H9 (cell line): ENCODE measurements around the gene SREBF2. TPM values are rescaled to one million over a fixed set of nuclear protein-coding genes. Genes with fewer than 3 reads are reported as not detected.
A peak's percentile ranks its signal among the peaks of the same experiment; 100 is the strongest.

Experiments used
- DNase-seq: peaks from one replicate; pipeline ENCODE4 v3.0.0-alpha.2; 2017
- H2AFZ ChIP-seq: one replicate; pipeline ENCODE4 v1.6.1; 2013; ENCODE audit warnings: mild to moderate bottlenecking, low read length, control low read depth, moderate library complexity
- H2AK5ac ChIP-seq: 2 replicates; pipeline ENCODE4 v1.6.1; 2013; ENCODE audit warnings: low read length, control low read depth, mixed read lengths; ENCODE audit not compliant: insufficient read length
- H2BK120ac ChIP-seq: one replicate; pipeline ENCODE4 v1.6.1; 2013; ENCODE audit warnings: low read depth, mild to moderate bottlenecking, low read length, control low read depth, inconsistent platforms; ENCODE audit not compliant: poor library complexity, severe bottlenecking
- H2BK12ac ChIP-seq: 2 replicates; pipeline ENCODE4 v1.6.1; 2013; ENCODE audit warnings: low read length, control low read depth, mixed read lengths, low read depth; ENCODE audit not compliant: insufficient read length
- H2BK15ac ChIP-seq: 2 replicates; pipeline ENCODE4 v1.6.1; 2013; ENCODE audit warnings: low read depth, low read length, control low read depth
- H2BK20ac ChIP-seq: one replicate; pipeline ENCODE4 v1.6.1; 2013; ENCODE audit warnings: low read depth, mild to moderate bottlenecking, low read length, control low read depth, inconsistent platforms; ENCODE audit not compliant: poor library complexity, severe bottlenecking
- H2BK5ac ChIP-seq: 2 replicates; pipeline ENCODE4 v1.6.1; 2013; ENCODE audit warnings: low read length, control low read depth, mixed read lengths; ENCODE audit not compliant: insufficient read length
- H3K14ac ChIP-seq: 2 replicates; pipeline ENCODE4 v1.6.1; 2013; ENCODE audit warnings: low read length, control low read depth; ENCODE audit not compliant: insufficient read depth
- H3K18ac ChIP-seq: 2 replicates; pipeline ENCODE4 v1.6.1; 2013; ENCODE audit warnings: low read depth, mild to moderate bottlenecking, mixed read lengths, low read length, control low read depth; ENCODE audit not compliant: insufficient read length
- H3K23ac ChIP-seq: 2 replicates; pipeline ENCODE4 v1.6.1; 2013; ENCODE audit warnings: low read length, control low read depth, mixed read lengths, low read depth; ENCODE audit not compliant: insufficient read length
- H3K23me2 ChIP-seq: 2 replicates; pipeline ENCODE4 v1.6.1; 2013; ENCODE audit warnings: low read depth, mild to moderate bottlenecking, mixed read lengths, low read length, control low read depth; ENCODE audit not compliant: insufficient read length, poor library complexity, severe bottlenecking
- H3K27ac ChIP-seq: 2 replicates; pipeline ENCODE4 v1.5.1; 2013; ENCODE audit warnings: low read length, control low read depth, mixed read lengths, low read depth; ENCODE audit not compliant: insufficient read length
- H3K27me3 ChIP-seq: 2 replicates; pipeline ENCODE4 v1.6.1; 2013; ENCODE audit warnings: low read length, control low read depth, inconsistent platforms; ENCODE audit not compliant: insufficient read depth
- H3K4ac ChIP-seq: 2 replicates; pipeline ENCODE4 v1.6.1; 2013; ENCODE audit warnings: low read depth, mild to moderate bottlenecking, control low read depth, inconsistent platforms, low read length, moderate library complexity
- H3K4me1 ChIP-seq: 2 replicates; pipeline ENCODE4 v1.6.1; 2013; ENCODE audit warnings: low read length, control low read depth, inconsistent platforms; ENCODE audit not compliant: insufficient read depth
- H3K4me2 ChIP-seq: 2 replicates; pipeline ENCODE4 v1.6.1; 2013; ENCODE audit warnings: low read length, control low read depth, mixed read lengths; ENCODE audit not compliant: insufficient read length, insufficient read depth
- H3K56ac ChIP-seq: 2 replicates; pipeline ENCODE4 v1.6.1; 2013; ENCODE audit warnings: low read depth, mild to moderate bottlenecking, mixed read lengths, low read length, control low read depth; ENCODE audit not compliant: insufficient read length
- H3K79me1 ChIP-seq: 2 replicates; pipeline ENCODE4 v1.6.1; 2013; ENCODE audit warnings: low read depth, mild to moderate bottlenecking, moderate library complexity, low read length, control low read depth, inconsistent platforms; ENCODE audit not compliant: insufficient read depth, poor library complexity, severe bottlenecking
- H3K79me2 ChIP-seq: 2 replicates; pipeline ENCODE4 v1.6.1; 2013; ENCODE audit warnings: low read length, control low read depth, inconsistent platforms; ENCODE audit not compliant: insufficient read depth
- H3K9ac ChIP-seq: 2 replicates; pipeline ENCODE4 v1.6.1; 2013; ENCODE audit warnings: low read length, control low read depth, mixed read lengths; ENCODE audit not compliant: insufficient read length; ENCODE audit errors: extremely low read depth
- H3K9me3 ChIP-seq: one replicate; pipeline ENCODE4 v1.6.1; 2013; ENCODE audit warnings: low read depth, low read length, inconsistent platforms; ENCODE audit not compliant: control insufficient read depth
- H3T11ph ChIP-seq: one replicate; pipeline ENCODE4 v1.6.1; 2013; ENCODE audit warnings: mild to moderate bottlenecking, low read length, control low read depth, inconsistent platforms
- H4K20me1 ChIP-seq: one replicate; pipeline ENCODE4 v1.6.1; 2013; ENCODE audit not compliant: control insufficient read depth, insufficient read length, insufficient read depth
- H4K5ac ChIP-seq: 2 replicates; pipeline ENCODE4 v1.6.1; 2013; ENCODE audit warnings: low read depth, mild to moderate bottlenecking, mixed read lengths, low read length, control low read depth; ENCODE audit not compliant: insufficient read length
- H4K8ac ChIP-seq: replicated peaks from 2 replicates; pipeline ENCODE4 v1.6.1; 2013; ENCODE audit warnings: low read length, control low read depth, mixed read lengths, low read depth; ENCODE audit not compliant: insufficient read length
- H4K91ac ChIP-seq: 2 replicates; pipeline ENCODE4 v1.6.1; 2013; ENCODE audit warnings: low read depth, mild to moderate bottlenecking, moderate library complexity, mixed read lengths, low read length, control low read depth; ENCODE audit not compliant: insufficient read length
- H3K27ac Mint-ChIP-seq, 3 experiments: 2 replicates in 2 of 3; 3 replicates in 1 of 3; pipeline ENCODE4 v1.8.0; 2020 to 2021; ENCODE audit warnings: mixed read lengths in 3 of 3, mild to moderate bottlenecking in 1 of 3, moderate library complexity in 1 of 3
- H3K27me3 Mint-ChIP-seq: 2 replicates; pipeline ENCODE4 v1.8.0; 2021; ENCODE audit warnings: low read depth, mild to moderate bottlenecking, moderate library complexity, mixed read lengths
- H3K36me3 Mint-ChIP-seq, 3 experiments: 2 replicates in 2 of 3; 3 replicates in 1 of 3; pipeline ENCODE4 v1.8.0; 2020 to 2021; ENCODE audit warnings: low read depth in 3 of 3, mixed read lengths in 3 of 3; ENCODE audit not compliant: insufficient read depth in 1 of 3
- H3K4me1 Mint-ChIP-seq, 2 experiments: 2 replicates each; pipeline ENCODE4 v1.8.0; 2020; ENCODE audit warnings: mixed read lengths in 2 of 2
- H3K4me3 Mint-ChIP-seq, 2 experiments: 2 replicates in 1 of 2; 3 replicates in 1 of 2; pipeline ENCODE4 v1.8.0; 2020 to 2021; ENCODE audit warnings: mild to moderate bottlenecking in 2 of 2, mixed read lengths in 2 of 2, moderate library complexity in 1 of 2
- H3K9me3 Mint-ChIP-seq, 2 experiments: 2 replicates in 1 of 2; 3 replicates in 1 of 2; pipeline ENCODE4 v1.8.0; 2020; ENCODE audit warnings: mild to moderate bottlenecking in 2 of 2, mixed read lengths in 2 of 2, moderate library complexity in 1 of 2
- CTCF ChIP-seq: fragments of 200-600 bp; sonication (generic); conservative IDR thresholded peaks from 3 replicates; pipeline ENCODE4 v1.8.0; 2021; ENCODE audit warnings: antibody characterized with exemption, mild to moderate bottlenecking
- WGBS: extraction: QIAGEN DNeasy Blood & Tissue Kit; methylation state at CpG from one replicate; pipeline ENCODE4 v1.1.7; 2013; ENCODE audit warnings: missing lambda C conversion rate, low lambda C conversion rate, mixed read lengths; ENCODE audit not compliant: insufficient read length; ENCODE audit errors: extremely low coverage; 5-methylcytosine and 5-hydroxymethylcytosine counted together
- total RNA-seq: library from RNA; stranded (reverse); gene quantifications from 2 replicates; pipeline ENCODE4 v1.2.1, GENCODE V29; 2021

SREBF2 gene
- total RNA-seq, 1 experiment from 2014 or later: 146 TPM

GRCh38 chr22:41801147-41801819, 31.6 kb upstream of the SREBF2 start:
- Histone ChIP-seq H2BK5ac (no peak overlapping the region), H3K4me1 (peaks cover 6% of the 10 kb centered on the region; the same call in 1 of the 2 replicates), H3K79me1 (peaks cover 6% of the 10 kb centered on the region), H4K8ac (no peak overlapping the region), H3K27ac (no peak overlapping the region), H3K18ac (no peak overlapping the region), H3K14ac (peak overlapping the region; percentile 87; the same call in 1 of the 2 replicates), H3K23ac (no peak overlapping the region), H4K5ac (no peak overlapping the region), H3K27me3 (no peaks in the 10 kb centered on the region), H4K91ac (no peak overlapping the region), H2BK20ac (no peak overlapping the region), H2AK5ac (no peak overlapping the region), H2BK15ac (no peak overlapping the region), H2BK12ac (no peak overlapping the region), H2AFZ (no peak overlapping the region), H3K4ac (no peak overlapping the region), H3K79me2 (peaks cover 9% of the 10 kb centered on the region; the same call in 1 of the 2 replicates), H3K23me2 (peaks cover 15% of the 10 kb centered on the region), H3T11ph (no peak overlapping the region), H4K20me1 (no peaks in the 10 kb centered on the region), H3K9me3 (no peaks in the 10 kb centered on the region), H3K9ac (peak overlapping the region; percentile 78), H2BK120ac (no peak overlapping the region), H3K56ac (no peak overlapping the region), H3K4me2 (peak overlapping the region; percentile 90)
- Mint-ChIP-seq H3K9me3 (no peaks in the 10 kb centered on the region), H3K27me3 (no peaks in the 10 kb centered on the region), H3K4me3 (peak overlapping the region; percentile 92 to 97), H3K27ac (peak overlapping the region; percentile 93 to 98 (median 97); a peak in 6 of 7 replicates), H3K36me3 (peaks cover 4 to 13% (median 5%) of the 10 kb centered on the region in 3 experiments; a peak in 6 of 7 replicates), H3K4me1 (peaks cover 32 to 33% of the 10 kb centered on the region in 2 experiments)
- no peak for TF ChIP-seq CTCF
- no CpG with 5 or more reads among the region's 4 CpGs for WGBS
- no peak for DNase-seq
